COLO668 (cell line): Measurements from ENCODE around the gene GNAT3.

Source experiments
- DNase-seq: peaks from one replicate; lab custom pipeline; 2025; ENCODE audit not compliant: unreplicated experiment; lab: John Stamatoyannopoulos, UW

Gene GNAT3

DNA sequence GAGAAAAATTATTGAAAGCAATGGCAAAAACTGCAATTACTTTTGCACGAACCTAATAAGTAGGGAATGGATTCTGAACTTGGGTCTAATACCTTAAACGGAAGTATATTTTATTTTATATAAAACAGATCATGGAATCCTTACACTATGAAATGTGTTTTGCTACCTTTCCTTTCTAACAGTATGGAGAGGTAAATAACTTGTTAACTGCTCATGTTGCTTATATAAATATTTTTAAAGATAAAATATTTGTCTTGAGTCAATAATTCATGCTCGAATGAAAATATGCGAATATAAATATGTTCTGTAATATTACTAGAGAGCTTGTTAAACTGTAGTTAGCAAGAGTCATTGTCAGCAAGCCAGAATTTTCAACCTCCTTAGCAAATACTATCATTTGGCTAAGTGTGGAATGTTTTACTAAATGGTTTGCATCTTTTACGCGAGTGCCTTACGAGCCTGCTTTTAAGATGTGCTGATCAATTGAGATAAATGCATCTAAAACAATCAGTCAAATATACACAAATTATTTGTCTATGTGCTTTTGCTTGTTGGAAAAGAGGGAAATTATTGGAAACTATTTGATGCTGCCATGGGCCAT, 5.9 kb downstream of the GNAT3 start:
- DNase-seq, result no peak

DNA sequence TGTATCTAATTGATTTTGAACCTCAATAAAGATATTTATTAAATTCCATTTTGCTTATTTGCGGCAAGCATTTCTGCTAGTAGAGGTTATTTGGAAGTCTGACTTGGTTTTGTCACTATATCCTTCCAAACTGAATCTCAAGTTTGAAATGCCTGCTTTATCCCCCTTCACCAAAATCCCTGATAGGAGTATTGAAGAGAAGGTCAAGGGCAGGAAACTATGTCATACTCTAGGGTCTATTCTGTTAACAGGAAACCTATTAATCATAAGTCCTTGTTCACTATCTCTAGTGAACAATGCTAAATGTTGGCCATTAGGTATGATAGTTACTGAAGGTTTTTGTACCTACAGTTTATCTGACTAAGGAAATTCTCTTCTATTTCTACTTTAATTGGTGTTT, 11.5 kb downstream of the GNAT3 start:
- no peak for DNase-seq

DNA sequence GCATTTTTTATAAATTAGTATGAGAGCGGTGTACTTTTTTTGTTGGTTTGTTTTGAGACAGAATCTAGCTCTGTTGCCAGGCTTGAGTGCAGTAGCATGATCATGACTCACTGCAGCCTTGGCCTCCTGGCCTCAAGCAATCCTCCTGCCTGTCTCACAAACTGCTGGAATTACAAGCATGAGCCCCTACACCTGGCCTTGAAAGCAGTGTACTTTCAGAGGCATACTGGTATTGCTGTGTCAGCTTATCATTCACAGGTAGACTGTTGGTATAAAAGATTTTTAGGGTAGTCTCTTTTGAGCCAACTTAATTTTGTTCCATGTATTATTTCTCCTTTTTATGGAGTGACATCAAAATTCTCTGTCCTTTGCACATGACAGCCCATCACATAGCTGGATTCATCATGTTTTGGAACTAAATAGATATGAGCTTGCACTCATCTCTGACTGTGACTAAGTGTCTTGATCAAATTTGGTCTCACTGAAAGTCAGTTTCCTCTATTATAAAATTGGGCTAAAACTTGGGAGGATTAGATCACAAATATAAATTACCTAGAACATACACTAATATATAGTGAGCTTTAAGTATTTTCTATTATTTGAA, 12.4 kb downstream of the GNAT3 start:
- DNase-seq, result no peak

DNA sequence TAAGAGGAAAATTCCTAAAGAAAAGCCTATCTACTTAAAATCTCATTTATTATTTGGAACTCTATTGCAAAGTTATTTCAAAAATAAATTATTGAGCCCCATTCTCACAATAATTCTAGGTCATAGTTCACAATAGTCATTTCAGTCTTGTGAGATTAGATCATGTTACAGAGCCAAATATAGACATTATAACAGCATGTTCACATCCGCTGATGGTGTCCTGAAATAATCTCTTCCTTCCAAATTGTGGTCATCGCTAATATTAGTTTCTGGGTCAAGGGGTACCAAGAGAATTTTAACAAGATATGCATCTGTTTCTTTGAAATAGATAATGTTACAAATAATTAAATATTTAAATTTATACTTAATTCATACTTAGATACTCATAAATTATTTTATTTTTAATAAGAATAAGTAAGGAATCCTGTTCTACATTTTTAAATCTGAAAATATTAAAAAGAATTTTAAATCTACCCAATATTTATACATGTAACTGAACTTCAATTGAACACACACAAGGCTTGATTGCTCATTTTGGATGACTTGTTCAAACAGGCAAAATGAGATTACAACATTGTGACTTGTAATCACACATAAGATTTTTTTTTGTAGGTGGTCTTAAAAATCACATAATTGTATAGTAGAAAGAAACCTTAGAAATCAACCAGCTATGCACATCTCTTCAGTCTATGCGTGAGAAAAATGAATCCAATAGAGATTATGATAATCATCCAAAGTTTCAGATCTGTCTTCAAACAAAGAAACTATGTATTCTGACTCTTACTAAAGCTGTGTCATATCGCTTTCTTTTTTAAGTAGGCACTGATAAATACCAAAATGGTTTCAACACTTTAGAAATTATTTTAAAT, 13.1 kb downstream of the GNAT3 start:
- DNase-seq, result no peak

DNA sequence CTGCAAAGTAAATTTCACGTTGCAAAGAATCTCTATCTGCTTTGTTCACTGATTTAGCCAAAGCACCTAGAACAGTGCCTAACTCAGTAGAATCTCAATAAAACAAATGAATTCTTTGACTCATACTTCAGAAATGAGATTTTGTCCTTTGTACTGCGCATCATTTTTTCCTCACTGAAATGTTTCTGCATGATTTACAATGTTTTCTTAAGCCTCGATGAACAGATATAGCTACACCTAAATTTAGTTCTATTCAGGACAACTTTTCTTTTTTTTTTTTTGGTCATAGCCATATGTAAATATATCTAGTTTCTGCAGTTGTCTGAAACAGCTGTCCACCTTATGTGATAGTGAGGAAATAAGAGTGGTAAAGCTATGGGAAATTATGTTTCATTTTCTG, 15.3 kb downstream of the GNAT3 start:
- no peak for DNase-seq

DNA sequence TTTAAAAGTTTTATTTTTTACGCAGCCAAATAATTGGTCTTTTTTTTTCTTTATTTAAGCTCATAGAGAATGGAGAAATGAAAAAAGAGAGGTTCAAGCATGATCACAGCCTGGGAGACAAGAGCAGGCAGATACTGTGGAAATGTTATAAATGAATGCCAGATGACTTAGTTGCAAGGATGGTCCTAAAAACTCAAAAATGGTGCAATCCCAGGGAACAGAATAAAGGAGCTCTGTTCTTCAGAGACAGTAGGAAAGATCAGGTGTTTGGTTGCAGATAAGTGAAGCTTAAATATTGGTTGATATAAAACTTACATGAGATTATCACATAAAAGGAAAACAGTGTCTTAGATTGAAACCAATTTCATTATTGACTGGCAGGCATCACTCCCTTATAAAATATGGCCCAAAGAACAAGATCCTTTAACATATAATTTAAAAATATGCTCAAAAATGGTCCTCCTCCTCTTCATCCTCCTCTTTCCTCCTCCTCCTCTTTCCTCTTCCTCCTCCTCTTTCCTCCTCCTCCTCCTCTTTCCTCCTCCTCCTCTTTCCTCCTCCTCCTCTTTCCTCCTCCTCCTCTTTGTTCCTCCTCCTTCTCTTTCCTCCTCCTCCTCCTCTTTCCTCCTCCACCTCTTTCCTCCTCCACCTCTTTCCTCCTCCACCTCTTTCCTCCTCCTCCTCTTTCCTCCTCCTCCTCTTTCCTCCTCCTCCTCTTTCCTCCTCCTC, 18.6 kb downstream of the GNAT3 start:
- DNase-seq, result no peak

DNA sequence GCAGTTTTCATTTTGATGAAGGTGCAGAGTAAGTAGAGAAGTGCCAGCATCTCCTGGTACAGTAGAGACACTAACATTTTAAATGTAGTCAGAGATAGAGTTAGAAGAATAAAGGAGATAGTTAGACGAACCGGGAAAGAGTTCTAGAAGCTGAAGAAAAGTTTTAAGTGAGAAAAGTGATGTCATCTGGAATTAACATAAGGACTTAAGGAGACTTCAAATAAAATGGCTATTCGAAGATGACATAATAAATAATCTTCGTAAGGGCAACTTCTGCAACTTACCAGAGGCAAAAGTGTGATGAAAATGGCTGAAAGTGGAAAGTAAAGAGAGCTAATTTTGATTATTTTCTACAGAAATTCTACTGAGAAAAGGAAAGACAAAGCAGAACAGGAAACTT, 20.4 kb downstream of the GNAT3 start:
- no peak for DNase-seq

DNA sequence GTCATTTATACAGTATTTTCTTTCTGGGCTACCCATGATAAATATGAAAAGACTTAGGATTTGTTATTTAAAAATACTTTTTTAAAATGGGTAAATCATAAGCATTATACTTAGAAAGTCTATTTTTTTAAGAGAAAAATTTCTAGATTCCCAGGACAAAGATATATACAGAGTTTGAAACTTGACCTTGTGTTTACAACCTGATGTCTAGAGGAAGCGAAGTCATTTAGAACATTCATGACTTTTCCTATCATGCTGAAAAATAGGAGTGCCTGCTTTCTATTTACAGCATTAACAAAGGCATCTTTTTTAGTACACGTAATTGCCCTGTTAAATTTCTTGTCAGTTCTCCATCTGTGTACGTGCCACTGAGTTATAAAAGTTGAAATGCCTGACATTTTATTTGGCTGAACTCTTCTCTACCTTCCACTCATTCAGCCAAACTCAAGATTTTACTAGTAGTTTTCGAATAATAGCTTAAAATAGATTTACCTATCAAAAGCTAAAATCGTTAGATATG, 23.0 kb downstream of the GNAT3 start:
- no peak for DNase-seq

DNA sequence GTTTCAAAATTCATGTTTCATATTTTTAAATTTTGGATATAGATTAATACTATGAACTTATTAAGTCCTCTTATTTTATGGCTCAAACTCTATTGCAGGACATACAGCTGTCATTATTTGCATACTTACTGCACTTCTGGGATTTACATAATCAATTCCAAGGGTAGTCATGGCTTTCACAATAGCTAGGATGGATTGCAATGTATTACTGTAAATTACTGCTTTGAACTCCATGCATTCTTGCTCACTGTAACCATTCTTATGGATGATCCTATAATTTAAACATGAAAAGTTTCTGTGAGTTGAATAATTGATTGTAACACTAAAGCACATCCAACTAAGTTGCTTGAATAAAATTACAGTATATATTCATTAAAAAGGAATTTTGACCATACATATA, 23.5 kb downstream of the GNAT3 start:
- DNase-seq, result no peak

DNA sequence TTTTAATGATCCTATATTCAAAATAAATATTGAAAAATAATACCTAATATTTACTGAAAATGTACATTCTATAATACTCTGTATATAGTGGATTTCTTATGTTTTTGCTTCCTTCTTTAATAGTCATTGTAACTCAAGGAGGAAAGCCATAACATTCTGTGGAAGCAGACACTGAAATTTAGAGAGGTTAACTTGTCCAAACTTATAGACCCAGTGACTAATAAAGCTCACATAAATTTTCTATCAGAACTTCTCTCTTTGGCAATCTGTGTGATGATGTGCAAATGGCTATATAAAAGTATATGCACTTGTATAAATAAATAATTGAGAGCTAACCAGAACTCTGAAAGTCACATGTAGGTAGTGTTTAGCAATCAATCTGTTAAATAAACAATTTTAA, 26.1 kb downstream of the GNAT3 start:
- no peak for DNase-seq

DNA sequence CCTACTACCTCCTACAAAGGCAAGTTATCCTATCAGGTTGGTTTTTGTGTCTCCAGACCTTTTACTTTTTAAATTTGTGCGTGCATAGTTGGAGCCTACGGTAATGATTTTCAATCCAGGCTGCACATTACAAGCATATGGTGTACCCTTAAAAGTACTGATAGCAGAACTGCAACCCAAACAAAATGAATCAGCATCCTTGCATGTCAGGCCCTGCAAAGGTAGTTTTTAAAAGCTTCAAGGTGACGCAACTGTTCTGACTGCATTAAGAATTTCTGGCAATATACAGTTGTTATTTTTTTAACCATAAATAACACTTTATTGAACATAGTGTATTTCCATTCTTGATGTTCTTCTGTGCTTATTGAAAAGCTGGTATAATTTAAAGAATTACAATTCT, 28.9 kb downstream of the GNAT3 start:
- no peak for DNase-seq

DNA sequence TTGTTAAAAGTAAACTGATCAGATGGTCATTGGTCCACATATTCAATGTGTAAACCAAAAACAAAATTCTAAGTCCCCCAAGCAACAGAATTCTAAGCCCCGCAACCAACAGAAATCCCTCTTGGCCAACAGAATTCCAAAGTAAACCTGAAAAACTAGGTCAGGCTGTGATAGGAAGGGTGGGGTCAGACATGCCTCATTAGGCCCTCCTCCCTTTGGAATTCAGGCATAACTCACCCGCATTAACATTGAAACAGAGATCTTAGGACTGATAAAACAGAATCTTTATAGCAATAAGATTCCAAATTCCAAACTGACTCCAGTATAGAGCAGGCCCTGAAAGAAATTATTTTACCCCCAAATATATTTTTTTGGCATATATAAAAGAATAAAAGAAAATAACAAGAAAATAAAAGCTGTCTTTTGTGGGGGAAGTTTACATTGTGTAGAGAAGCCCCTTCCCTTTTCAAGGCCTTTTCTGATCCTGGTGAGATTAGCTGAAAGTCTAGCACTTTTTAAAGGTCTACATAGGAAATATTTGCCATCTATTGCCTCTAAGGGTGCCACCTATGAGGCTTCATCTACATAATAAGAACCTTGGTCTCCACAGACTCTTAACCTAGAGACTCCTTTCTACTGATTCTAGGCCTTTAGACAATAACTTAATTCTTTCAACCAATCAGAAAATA, 30.5 kb downstream of the GNAT3 start:
- DNase-seq, result no peak

DNA sequence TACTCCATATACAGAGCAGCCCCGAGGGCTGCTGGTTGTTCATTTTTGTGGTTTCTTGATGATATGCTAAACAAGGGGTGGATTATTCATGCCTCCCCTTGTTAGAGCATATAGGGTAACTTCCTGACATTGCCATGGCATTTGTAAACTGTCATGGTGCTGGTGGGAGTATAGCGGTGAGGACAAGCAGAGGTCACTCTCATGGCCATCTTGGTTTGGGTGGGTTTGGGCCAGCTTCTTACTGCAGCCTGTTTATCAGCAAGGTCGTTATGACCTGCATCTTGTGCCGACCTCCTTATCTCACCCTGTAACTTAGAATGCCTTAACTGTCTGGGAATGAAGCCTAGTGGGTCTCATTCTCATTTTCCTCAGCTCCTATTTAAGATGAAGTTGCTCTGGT, 31.3 kb downstream of the GNAT3 start:
- no peak for DNase-seq

DNA sequence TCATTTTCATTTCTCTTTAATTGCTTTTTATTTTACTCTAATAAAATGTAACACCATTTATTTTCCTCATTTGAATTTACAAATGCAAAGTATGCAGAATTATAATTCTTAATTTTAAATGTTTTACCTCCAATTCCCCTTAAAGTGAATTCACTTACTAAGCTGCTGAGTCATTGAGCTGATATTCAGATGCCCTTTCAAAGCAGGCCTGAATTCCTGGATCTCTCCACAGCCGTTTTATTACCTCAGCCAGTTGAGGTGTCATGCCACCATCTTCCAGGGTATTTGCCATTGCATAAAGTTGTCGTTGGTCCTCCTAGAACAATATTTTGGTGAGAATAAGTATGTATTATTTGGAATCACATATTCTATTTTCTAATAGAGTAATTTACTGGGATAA, 33.2 kb downstream of the GNAT3 start:
- no peak for DNase-seq

DNA sequence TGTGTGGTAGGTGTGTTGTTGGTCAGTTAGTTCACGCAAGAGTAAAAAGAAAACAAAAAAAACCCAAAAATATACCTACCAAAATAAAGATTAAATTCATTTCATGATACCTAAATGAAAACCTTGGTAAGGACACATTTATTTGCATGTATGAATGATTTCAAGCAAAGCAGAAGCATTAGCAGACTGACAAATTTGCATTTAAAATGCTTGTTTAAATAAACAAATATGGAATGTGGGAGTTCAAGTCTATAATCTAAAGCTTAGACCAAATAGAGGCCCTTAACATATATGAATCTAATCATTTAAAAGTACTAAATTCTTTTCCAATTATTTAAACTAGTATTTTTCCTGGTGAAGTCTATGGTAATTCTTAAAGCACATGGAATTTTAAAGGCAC, 35.8 kb downstream of the GNAT3 start:
- DNase-seq, result no peak

DNA sequence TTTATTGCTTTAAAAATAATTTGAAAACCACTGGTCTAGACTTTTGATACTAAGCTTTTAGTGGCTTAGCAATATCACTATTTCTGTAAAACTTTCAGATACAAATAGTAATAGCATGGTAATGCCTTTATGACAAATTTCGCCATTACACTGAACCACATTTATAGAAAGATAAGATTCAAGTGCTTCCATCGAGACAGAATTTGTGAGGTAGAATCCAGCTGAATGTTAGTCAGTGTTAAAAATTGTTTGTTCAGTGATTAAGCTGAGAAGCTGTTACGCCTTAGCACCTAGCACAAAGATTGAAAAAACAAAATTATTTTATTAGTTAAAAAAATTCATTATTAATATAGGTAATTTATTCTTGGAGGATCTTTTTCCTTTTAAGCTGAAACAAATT, 36.5 kb downstream of the GNAT3 start:
- no peak for DNase-seq

DNA sequence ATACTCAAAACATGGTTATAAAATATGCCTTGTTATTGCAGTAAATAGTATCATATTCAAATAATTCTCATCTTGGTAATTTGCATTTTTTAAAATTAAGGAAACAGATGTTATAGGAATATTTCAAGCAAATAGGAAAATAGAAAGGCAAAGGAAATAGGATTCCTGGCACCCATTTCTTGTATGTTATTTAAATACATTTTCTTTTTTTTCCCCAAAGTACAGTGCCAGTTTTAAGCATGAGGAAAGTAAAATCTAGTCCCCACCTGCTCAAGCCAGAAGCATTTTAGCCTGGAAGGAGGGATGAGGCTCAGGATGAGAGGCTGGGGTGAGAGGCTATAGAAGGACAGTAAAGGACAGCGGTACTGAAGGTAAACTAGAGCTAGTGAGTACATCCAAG, 38.1 kb downstream of the GNAT3 start:
- DNase-seq, result no peak

DNA sequence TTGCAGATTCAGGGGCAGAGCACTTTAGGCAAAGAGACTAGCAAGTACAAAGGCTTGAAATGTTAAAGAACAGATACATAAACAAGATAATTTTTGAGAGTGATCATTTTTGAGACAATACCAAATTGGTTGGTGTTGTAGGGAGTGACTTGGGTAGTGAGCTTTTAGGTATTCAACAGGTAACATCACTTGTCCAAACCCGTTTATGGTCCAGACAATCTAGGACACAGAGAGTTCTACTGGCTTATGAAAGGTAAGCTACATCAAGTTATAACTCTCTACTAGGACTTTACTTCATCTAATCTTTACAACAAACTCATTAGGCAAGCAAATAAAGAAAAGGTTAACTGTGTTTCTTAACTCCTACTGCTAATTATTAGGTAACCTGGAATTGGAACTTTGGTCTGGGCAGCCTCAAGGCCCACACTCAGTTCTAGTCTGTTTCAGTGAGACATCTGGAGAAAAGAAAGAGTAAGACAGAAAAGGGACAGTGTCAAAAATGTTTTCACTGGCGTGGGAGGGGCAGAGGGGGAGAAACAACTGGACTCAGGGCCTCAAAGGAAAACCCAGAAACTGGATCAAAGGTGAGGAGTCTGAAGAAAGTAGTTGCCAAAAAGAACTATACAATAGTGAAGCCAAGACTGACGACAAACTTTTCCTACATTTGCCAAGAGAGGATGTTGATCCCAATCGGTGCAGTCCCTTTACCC, 39.2 kb downstream of the GNAT3 start:
- DNase-seq, result no peak

DNA sequence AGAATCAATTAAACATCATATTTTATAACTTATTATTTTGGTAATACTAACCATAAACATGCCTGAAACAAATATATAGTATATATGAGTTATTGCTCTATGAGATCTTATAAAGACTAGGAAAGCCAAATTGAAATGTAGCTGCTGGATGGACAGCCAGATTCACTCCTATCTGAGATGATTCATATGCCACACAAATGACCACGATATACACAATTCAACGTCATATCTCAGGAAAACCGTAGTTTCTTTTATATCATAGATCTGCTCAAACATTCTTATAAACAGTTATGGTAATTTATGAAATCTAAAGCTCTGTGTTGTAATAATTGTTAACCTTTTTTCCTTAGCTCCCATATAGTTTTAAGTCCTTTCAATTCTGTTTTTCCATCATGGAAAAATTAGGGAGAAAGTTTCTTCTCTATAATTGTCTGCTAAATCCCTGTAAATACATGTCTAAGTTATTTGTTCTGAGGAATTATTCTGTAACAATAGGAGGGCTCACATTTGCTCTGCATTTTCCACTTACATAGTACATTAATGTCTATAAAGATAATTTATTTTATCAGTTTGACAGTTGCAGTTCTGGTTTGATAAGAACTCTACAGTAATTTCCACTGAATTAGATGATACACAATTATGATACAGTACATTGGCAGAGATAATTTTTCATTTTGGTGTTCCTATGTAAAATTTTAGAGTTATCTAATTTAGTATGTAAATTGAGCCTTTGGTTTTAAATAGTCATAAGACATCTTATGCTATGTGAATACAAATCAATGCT, 42.7 kb downstream of the GNAT3 start:
- DNase-seq, result no peak

DNA sequence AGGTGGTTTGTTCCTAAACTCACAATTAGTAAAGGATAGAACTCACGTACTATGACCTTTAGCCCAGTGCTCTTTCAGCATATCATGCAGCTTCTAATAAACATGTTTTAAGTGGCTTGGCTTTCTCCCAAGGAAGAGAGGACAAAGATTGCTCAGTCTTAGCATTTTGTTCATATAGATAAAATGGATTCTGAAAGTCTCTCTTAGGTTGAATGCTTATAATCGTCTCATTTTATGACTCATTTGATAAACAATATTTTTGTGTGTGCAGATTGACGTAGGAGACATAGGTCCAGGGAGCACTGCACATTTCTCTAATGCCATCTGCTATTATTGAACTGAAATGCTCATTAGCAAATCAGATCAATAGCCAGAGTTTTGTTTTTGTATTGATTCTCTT, 44.8 kb downstream of the GNAT3 start:
- DNase-seq, result no peak
